ENCODE measurements around the gene MPL.

DNA sequence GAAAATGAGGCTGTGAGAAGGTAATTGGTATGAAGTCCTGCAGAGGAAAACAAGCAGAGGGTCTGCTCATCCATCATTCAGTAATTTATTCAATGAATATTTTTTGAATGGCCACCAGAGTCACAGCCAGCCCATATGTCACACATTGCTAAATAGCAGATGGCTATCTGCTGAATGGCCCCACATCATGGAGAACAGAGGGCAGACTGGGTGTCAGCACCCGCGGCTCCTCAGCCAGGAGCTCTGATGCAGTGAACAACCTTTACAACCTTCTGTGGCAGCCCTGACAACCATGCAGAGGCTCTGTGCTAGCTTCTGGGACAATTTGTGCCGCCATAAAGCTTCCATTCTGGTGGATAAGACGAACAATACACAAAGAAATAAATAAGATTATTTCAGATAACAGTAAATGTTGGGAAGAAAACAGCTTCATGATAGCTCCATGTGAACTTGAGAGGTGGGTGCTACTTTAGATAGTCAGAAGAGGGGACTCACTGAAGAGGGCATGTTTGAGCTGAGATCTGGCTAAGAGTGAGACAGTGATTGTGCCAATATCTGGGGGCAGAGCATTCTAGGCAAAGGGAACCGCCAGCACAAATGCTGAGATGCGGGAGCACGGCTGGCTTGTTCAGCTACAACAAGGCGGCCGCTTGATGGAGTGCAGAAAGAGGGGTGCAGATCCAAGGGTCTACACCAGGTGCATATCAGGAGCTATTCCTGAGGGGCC lies 49.4 kb upstream of the MPL start:
- no peak for TF ChIP-seq EZH2 (IDR thresholded peaks at IDR 0.05; ENCODE audit: borderline replicate concordance, low read length)
- TF ChIP-seq, protein P1, sequence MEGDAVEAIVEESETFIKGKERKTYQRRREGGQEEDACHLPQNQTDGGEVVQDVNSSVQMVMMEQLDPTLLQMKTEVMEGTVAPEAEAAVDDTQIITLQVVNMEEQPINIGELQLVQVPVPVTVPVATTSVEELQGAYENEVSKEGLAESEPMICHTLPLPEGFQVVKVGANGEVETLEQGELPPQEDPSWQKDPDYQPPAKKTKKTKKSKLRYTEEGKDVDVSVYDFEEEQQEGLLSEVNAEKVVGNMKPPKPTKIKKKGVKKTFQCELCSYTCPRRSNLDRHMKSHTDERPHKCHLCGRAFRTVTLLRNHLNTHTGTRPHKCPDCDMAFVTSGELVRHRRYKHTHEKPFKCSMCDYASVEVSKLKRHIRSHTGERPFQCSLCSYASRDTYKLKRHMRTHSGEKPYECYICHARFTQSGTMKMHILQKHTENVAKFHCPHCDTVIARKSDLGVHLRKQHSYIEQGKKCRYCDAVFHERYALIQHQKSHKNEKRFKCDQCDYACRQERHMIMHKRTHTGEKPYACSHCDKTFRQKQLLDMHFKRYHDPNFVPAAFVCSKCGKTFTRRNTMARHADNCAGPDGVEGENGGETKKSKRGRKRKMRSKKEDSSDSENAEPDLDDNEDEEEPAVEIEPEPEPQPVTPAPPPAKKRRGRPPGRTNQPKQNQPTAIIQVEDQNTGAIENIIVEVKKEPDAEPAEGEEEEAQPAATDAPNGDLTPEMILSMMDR (conservative IDR thresholded peaks at IDR 0.05 in 1 of 2, IDR thresholded peaks at IDR 0.05 in 1 of 2; ENCODE audit: extremely low read depth in 1 of 2, insufficient read depth in 1 of 2, low read depth in 1 of 2, low read length in 2 of 2): no peak

Measured in mammary epithelial cell (primary cell).